ENCODE measurements around the gene NOTO.

GRCh38 chr2:73173781-73174180, 28.6 kb upstream of the NOTO start:
- TF ChIP-seq CTCF (IDR thresholded peaks at IDR 0.05; ENCODE audit: borderline replicate concordance, extremely low read depth, low read length, poor library complexity, severe bottlenecking): no peak
- no peak for TF ChIP-seq EZH2 (IDR thresholded peaks at IDR 0.05; ENCODE audit: borderline replicate concordance, low read depth, low read length, severe bottlenecking)

Data from DND-41 (cell line).